Muscle layer of colon (tissue), 2 donors: ENCODE data around the gene NMT1.
"Not testable (repeated sequence)": the region's sequence is repeated elsewhere in the genome, so short reads cannot be mapped to it uniquely, and the experiment has no call there.

ENCODE experiments used
- H3K27ac ChIP-seq: one replicate; pipeline ENCODE4 v1.7.0; 2013; ENCODE audit warnings: low read depth, mild to moderate bottlenecking, low read length, moderate library complexity
- H3K27me3 ChIP-seq, 2 donors: one replicate each; pipeline ENCODE4 v1.7.0; 2013; ENCODE audit warnings: low read length in 2 of 2, mild to moderate bottlenecking in 2 of 2; ENCODE audit not compliant: insufficient read depth in 2 of 2, control insufficient read depth in 1 of 2
- H3K36me3 ChIP-seq: one replicate; pipeline ENCODE4 v1.7.0; 2013; ENCODE audit warnings: mild to moderate bottlenecking, low read length; ENCODE audit not compliant: insufficient read depth
- H3K4me1 ChIP-seq: one replicate; pipeline ENCODE4 v1.7.0; 2013; ENCODE audit warnings: mild to moderate bottlenecking, low read length; ENCODE audit not compliant: insufficient read depth
- H3K4me3 ChIP-seq, 2 donors: one replicate each; pipeline ENCODE4 v1.7.0; 2013; ENCODE audit warnings: low read length in 2 of 2, low read depth in 1 of 2, mild to moderate bottlenecking in 1 of 2, moderate library complexity in 1 of 2
- H3K9ac ChIP-seq: one replicate; pipeline ENCODE4 v1.7.0; 2013; ENCODE audit warnings: low read length
- H3K9me3 ChIP-seq: one replicate; pipeline ENCODE4 v1.7.0; 2013; ENCODE audit warnings: mild to moderate bottlenecking, low read length
- donor health status: abdominal sarcoma.
- donor health status: Adenocarcinoma of cecum.

Gene NMT1

DNA sequence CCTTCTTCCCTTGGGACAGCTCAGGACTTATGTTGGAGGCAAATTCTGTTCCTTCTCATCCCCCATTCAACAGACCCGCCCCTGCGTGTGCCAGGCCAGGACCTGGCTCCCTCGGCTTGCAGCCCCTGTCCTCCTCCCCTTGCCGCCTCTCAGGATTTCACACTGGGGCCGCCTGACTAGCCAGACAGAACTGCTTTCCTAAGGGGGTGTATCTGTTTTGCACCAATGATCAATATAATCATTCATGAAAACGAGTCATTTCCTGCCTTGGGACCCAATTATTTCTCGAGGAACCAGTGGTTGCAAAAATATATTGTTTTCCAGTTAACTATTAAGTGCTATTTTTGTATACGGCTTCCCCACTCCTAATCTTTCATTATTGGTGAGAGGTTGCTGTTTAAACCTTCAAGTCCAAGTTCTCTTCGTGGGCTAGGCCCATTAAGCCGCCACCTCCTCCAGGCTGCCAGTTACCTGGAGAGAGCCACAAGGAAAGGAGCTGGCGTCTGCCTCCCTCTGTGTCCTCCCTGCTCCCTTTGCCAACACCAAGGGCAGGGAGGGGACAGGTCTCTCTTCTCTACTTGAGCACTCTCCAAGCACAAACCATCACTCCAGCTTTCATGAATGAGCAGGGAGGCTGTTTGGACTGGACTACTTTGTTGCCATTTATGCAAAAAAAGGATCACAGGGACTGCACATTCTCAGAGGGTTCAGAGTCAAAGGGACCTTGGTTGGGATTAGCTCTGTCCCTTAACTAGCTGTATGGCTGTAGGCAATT, 18.6 kb upstream of the NMT1 start:
- Histone ChIP-seq H3K4me3 (no peak overlapping the region), H3K4me1 (peaks cover 44% of the 10 kb centered on the region), H3K27ac (no peak overlapping the region), H3K9ac (no peak overlapping the region), H3K36me3 (no peaks in the 10 kb centered on the region), H3K9me3 (no peaks in the 10 kb centered on the region), H3K27me3 (no peaks in the 10 kb centered on the region)

DNA sequence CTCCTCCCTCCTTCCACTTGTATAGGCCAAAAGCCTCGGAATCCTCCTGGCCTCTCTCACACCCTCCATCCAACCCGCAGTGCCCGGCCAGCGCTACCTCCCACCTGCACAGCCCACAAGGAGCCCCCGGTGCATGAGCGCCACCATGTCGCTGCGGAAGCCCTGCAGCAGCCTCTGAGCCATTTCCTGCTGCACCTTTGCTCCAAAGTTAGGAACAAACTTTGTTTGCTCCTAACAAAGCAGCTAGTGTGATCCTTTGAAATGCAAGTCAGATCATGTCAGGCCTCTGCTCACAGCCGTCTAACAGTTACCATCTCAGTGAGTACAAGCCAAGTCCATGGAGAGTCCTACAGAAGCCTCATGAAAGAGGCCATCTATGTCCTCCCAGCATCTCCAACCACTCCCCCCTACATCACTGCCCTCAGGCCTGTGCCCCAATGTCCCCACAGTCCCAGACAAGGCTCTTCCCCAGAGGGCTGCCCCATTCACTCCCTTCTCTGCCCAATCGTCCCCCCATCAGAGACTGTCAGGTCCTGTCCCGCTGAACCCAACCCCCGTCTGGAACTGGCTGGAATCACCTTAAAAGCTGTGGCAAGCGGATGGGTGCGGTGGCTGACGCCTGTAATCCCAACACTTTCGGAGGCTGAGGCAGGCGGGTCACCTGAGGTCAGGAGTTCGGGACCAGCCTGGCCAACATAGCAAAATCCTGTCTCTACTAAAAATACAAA, 17.1 kb upstream of the NMT1 start:
- no peak overlapping the region for H3K27ac ChIP-seq

DNA sequence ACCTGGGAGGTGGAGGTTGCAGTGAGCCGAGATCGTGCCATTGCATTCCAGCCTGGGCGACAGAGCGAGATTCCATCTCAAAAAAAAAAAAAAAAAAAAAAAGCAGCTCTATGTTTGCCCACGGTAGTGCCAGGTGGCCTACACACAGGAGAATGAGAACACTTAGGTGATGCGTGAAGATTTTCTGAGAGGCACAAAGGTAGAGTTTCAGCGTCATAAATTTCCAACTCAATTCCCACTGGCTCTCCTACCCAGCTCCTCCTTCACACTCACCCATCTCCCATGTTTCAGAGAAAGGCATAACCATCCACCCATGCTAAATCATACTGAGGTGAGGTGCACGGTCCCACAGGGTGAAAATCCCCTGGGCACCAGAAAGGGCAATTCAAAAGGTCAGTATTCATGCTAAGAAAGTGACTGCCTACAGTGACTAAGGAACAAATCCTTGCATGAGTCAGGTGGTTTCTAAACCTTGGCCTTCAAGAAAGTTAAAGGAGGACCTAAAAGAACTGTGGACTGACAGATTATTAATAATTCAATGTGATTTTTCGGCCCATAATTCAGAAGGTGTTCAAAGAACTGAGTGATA, 14.5 kb upstream of the NMT1 start:
- Histone ChIP-seq H3K4me1 (peaks cover 33% of the 10 kb centered on the region), H3K36me3 (no peaks in the 10 kb centered on the region), H3K27me3 (no peaks in the 10 kb centered on the region), H3K9ac (no peak overlapping the region), H3K4me3 (no peak overlapping the region), H3K27ac (no peak overlapping the region), H3K9me3 (no peaks in the 10 kb centered on the region)

More for the DNA sequence above, 17.1 kb upstream of the NMT1 start:
- no peaks in the 10 kb centered on the region for H3K27me3 ChIP-seq
- no peaks in the 10 kb centered on the region for H3K36me3 ChIP-seq
- H3K9me3 ChIP-seq, result no peaks in the 10 kb centered on the region
- H3K9ac ChIP-seq, result no peak overlapping the region
- peaks cover 39% of the 10 kb centered on the region for H3K4me1 ChIP-seq
- no peak overlapping the region for H3K4me3 ChIP-seq

DNA sequence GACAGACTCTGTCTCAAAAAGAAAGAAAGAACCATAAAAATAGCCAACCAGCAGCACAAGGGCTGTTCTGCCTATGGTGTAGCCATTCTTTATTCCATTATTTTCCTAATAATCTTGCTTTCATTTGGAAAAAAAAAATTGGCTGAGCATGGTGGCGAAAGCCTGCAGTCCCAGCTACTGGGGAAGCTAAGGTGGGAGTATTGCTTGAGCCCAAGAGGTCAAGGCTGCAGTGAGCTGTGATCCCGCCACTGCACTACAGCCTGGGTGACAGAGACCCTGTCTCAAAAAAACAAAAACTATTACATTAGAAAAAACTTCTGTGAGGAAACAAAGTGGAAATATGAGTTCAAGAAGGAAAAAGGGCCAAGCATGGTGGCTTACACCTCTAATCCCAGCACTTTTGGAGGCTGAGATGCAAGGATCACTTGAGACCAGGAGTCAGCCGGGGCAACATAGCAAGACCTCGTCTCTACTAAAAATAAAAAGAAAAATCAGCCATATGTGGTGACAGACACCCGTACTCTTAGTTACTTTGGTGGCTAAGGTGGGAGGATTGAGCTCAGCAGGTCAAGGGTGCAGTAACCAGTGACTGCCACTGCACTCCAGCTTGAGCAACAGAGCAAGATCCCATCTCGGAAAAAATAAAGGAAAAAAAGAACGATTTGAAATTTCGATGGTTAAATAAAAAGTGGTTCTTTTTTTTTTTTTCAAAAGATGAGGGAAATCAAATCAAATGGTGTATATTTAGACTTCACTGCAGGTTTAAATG, 12.1 kb upstream of the NMT1 start:
- H3K36me3 ChIP-seq, result no peaks in the 10 kb centered on the region
- no peak overlapping the region for H3K9ac ChIP-seq
- H3K4me1 ChIP-seq, result peaks cover 17% of the 10 kb centered on the region
- no peak overlapping the region for H3K27ac ChIP-seq
- no peaks in the 10 kb centered on the region for H3K27me3 ChIP-seq
- H3K4me3 ChIP-seq, result no peak overlapping the region
- H3K9me3 ChIP-seq, result no peaks in the 10 kb centered on the region

DNA sequence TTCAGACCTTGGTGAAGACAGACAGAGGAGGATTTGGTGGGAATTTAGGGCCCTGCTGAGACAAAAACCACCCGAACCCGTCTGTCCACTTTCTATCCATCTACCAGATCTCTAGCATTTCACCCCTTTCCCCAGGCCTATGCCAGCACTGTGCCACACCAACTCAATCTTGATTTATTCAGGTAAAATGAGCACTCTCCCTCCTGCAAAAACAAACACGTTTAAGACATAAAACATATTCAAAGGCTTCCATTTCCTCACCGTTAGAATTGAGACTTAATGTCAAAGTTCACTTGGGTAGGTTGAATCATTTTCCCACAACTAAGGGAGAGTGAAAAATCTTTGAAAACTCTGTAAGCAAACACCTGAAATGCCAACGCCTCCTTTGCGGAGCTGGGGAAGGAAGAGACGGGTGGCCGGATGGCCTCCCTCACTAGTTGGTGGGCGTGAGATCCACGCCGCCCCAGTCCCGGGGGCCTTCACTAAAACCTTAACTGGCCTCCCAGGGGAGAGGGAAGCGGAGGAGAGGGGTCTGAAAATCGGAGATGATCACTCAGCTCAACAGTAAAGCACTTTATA, 10.5 kb upstream of the NMT1 start:
- peak overlapping the region; percentile 99 for H3K9ac ChIP-seq
- H3K27ac ChIP-seq, result peak overlapping the region; percentile 88
- no peaks in the 10 kb centered on the region for H3K27me3 ChIP-seq
- H3K9me3 ChIP-seq, result no peaks in the 10 kb centered on the region
- H3K36me3 ChIP-seq, result no peaks in the 10 kb centered on the region
- peaks cover 11% of the 10 kb centered on the region for H3K4me1 ChIP-seq
- peak overlapping the region; percentile 40 to 97 for H3K4me3 ChIP-seq

DNA sequence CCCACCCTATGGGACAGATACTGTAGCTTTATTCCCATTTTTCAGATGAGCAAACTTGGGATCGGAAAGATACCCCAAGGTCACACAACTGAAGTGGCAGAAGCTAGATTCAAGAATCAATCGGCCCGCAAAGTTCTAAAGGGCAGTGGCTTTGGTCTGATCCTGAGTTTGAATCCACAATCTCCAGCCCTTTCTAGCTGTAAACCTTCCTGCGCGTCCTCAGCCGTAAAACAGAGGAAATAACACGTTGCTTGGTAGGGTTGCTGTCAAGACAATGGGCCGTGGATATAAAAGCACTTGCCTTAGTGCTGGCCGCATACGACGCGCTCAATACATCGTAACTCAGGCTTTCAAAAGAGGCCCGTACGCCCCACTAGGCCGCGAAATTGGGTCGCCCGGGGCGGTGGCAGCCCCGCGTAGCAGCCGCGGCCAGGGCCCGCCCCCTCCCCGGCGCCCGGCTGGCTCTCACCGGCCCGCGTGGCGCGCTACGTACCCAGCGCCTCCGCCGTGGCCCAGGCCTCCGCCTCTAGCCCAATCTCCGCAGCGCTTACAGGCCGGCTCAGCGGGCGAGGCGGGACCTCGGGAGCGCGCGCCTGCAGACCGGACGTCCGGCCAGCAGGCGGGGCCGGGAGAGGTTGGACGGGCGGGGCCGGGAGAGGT, 9.9 kb upstream of the NMT1 start, which contains the start of gene DCAKD:
Gene DCAKD, minus strand, starts transcription at position 573 of the 660 bp plus-strand sequence. CDS start 16,747 bp downstream, outside the sequence.
- Histone ChIP-seq H3K36me3 (no peaks in the 10 kb centered on the region), H3K4me1 (peaks cover 11% of the 10 kb centered on the region), H3K27me3 (no peaks in the 10 kb centered on the region), H3K27ac (peak within 1 kb of the TSS; percentile 88), H3K9ac (peak within 1 kb of the TSS; percentile 99), H3K9me3 (no peaks in the 10 kb centered on the region), H3K4me3 (peak within 1 kb of the TSS; percentile 40 to 97)

DNA sequence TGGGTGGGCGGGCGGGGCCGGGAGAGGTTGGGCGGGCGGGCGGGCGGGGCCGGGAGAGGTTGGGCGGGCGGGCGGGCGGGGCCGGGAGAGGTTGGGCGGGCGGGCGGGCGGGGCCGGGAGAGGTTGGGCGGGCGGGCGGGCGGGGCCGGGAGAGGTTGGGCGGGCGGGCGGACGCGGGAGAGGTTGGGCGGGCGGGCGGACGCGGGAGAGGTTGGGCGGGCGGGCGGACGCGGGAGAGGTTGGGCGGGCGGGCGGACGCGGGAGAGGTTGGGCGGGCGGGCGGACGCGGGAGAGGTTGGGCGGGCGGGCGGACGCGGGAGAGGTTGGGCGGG, 9.4 kb upstream of the NMT1 start:
- H3K36me3 ChIP-seq, H3K9me3 ChIP-seq, H3K4me3 ChIP-seq, H3K9ac ChIP-seq, H3K27me3 ChIP-seq, H3K27ac ChIP-seq: not testable (repeated sequence)
- H3K4me1 ChIP-seq, result peaks cover 11% of the 10 kb centered on the region

DNA sequence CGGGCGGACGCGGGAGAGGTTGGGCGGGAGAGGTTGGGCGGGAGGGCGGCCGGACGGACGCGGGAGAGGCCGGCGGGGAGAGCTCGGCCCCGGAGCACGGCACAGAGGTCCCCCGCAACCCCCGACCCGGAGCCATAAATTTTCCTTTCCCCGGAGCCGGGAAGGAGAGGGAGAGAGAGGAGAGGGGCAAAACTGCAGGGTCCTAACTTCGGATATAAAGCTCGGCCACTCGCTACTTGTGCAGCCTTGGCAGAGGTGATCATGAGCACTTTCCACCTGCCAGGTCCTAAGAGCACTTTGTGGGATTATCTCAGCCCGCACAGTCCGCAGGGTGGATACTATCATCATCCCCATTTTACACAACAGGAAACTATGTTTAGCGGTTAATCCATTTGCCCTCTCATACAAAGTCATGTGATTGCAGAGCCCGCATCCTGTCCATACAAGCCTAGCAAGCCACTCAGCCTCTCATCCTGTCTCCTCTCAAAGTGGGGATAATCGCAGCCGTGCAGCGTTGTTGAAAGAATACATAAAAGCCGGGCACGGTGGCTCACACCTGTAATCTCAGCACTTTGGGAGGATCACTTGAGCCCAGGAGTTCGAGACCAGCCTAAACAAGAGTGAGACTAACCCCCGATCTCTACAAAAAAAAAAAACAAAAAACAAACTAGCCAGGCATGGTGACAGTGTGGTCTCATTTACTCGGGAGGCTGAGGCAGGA, 8.9 kb upstream of the NMT1 start:
- Histone ChIP-seq H3K9ac (peak overlapping the region; percentile 57), H3K9me3 (no peaks in the 10 kb centered on the region), H3K27ac (peak overlapping the region; percentile 70), H3K4me3 (peak overlapping the region; percentile 28 to 53), H3K27me3 (no peaks in the 10 kb centered on the region), H3K36me3 (no peaks in the 10 kb centered on the region), H3K4me1 (peaks cover 11% of the 10 kb centered on the region)

DNA sequence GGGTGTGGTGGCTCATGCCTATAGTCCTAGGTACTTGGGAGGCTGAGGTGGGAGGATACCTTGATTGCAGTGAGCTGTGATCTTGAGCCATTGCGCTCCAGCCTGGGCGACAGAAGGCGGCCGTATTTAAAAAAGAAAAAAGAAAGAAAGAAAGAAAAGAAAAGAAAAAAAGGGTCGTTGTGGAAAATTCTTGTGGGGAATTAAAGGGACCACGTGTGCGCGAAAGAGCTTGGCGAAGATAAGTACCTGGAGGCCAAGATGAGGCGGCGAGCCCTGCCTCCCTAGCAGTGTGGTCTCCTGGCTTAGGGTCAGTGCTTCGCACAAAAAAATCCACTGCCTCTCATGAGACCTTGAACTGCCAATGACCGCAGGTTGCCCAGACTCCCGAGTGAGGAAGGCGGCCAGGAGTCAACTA, 728 bp upstream of the NMT1 start:
- Histone ChIP-seq H3K4me3 (peak overlapping the region; percentile 70 to 99), H3K36me3 (no peaks in the 10 kb centered on the region), H3K27me3 (no peaks in the 10 kb centered on the region), H3K9me3 (no peaks in the 10 kb centered on the region), H3K9ac (peak overlapping the region; percentile 96), H3K27ac (peak overlapping the region; percentile 93), H3K4me1 (peaks cover 30% of the 10 kb centered on the region)

DNA sequence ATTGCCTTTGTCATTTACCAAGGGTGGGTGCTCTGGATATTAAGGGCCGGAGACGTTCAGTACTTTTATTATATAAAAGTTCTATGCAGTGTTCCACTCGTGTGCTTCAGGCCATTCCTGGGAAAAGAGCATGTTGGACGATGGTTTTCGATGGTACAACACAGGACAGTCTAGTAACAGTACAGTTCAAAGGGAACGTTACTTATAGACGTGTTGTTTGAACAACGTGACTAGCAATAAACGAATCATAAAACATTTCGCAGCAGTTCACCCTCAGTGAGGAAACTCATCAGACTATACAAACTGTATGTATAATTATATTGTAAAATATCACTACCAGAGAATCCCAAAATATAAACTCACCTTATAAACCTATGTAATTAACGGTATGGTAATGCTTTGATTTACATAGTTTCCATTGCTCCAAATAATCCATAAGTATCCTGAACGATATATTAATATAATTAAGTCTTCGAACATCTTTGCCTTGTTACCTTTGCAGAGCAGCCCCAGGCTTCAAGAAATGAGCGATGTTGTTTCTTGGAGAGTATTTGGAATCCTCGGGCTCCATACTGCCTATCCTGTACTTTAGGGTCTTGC, 589 bp downstream of the NMT1 start:
- H3K4me3 ChIP-seq, result peak overlapping the region; percentile 70 to 99
- peak overlapping the region; percentile 88 for H3K27ac ChIP-seq
- H3K36me3 ChIP-seq, result no peaks in the 10 kb centered on the region
- H3K4me1 ChIP-seq, result peaks cover 30% of the 10 kb centered on the region
- no peaks in the 10 kb centered on the region for H3K9me3 ChIP-seq
- peak overlapping the region; percentile 58 for H3K9ac ChIP-seq
- no peaks in the 10 kb centered on the region for H3K27me3 ChIP-seq
